ENCODE measurements around the gene STARD13. TPM values are rescaled to one million over a fixed set of nuclear protein-coding genes. Genes with fewer than 3 reads are reported as not detected.

STARD13 gene
- total RNA-seq, 4 donors from 2014 or later = 9.5 to 33.9 (median 30.3) TPM

DNA sequence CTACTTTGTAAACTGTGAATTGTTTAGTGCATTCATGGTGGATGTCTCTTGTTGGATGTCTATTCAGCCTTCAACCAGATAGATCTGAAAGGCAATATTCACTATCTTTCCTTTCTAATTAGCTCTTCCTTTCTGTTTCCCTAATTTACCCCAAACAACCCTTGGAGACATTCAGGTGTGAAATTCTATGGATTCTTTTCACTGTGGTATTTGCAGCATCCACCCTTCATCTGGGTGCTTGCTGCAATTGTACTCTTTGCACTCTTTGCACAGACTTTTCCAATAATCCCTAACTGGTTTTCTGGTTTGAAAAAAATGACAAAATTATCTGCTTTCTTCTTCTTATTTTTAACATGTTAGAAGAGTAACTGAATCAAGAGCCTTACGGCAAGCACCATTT is 212.8 kb downstream of the STARD13 start:
- Histone ChIP-seq H3K4me1 (no peaks in the 10 kb centered on the region), H3K4me3 (no peak overlapping the region), H3K27me3 (no peaks in the 10 kb centered on the region), H3K9me3 (no peaks in the 10 kb centered on the region), H3K36me3 (no peaks in the 10 kb centered on the region), H3K27ac (no peak overlapping the region)
- DNase-seq = no peak
- TF ChIP-seq, protein P1, sequence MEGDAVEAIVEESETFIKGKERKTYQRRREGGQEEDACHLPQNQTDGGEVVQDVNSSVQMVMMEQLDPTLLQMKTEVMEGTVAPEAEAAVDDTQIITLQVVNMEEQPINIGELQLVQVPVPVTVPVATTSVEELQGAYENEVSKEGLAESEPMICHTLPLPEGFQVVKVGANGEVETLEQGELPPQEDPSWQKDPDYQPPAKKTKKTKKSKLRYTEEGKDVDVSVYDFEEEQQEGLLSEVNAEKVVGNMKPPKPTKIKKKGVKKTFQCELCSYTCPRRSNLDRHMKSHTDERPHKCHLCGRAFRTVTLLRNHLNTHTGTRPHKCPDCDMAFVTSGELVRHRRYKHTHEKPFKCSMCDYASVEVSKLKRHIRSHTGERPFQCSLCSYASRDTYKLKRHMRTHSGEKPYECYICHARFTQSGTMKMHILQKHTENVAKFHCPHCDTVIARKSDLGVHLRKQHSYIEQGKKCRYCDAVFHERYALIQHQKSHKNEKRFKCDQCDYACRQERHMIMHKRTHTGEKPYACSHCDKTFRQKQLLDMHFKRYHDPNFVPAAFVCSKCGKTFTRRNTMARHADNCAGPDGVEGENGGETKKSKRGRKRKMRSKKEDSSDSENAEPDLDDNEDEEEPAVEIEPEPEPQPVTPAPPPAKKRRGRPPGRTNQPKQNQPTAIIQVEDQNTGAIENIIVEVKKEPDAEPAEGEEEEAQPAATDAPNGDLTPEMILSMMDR (IDR thresholded peaks at IDR 0.05) = no peak
- no peak for TF ChIP-seq POLR2A (IDR thresholded peaks at IDR 0.05)

DNA sequence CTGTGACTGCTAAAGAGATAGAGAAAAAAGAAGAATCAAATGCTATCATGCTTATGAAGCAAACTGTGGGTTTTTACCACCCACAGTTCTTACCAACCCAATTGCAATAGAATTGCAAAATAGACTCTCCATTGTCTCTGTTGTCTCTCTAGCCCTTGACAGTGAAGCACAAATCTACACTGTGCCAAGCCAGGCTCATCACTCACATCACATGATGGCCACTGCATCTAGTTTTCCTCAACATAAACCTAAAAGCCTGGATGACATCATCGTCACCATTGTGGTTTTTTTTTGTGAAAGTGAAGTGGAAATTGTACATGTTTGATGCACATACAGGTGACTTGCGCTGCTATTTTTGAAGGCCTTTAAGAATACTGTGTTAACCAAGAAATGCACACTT is 213.3 kb downstream of the STARD13 start:
- no peak overlapping the region for H3K4me3 ChIP-seq
- H3K4me1 ChIP-seq = no peaks in the 10 kb centered on the region
- DNase-seq = no peak
- TF ChIP-seq, protein P1 (IDR thresholded peaks at IDR 0.05) = no peak
- TF ChIP-seq POLR2A (IDR thresholded peaks at IDR 0.05) = no peak
- H3K9me3 ChIP-seq = no peaks in the 10 kb centered on the region
- no peak overlapping the region for H3K27ac ChIP-seq
- no peaks in the 10 kb centered on the region for H3K27me3 ChIP-seq
- no peaks in the 10 kb centered on the region for H3K36me3 ChIP-seq

DNA sequence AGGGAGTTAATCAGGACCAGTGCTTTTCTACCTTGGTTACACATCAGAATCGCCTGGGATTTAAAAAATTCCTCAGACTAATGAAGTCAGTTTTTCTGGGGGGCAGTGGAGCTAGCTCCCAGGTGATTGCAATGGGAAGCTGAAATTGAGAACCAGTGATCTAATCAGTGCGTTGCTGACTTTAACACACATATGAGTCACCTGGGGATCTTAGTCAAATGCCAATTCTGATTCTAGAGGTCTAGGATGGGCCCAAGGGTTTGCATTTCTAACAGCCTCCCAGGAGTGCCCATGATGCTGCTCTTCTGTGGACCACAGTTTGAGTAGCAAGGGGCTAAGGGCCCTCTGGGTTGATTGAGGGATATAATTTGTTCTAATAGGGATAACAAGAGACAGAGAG is 214.8 kb downstream of the STARD13 start:
- TF ChIP-seq, protein P1 (IDR thresholded peaks at IDR 0.05) = no peak
- no peak for TF ChIP-seq POLR2A (IDR thresholded peaks at IDR 0.05)
- no peaks in the 10 kb centered on the region for H3K4me1 ChIP-seq
- no peak for DNase-seq
- H3K27ac ChIP-seq = no peak overlapping the region
- H3K36me3 ChIP-seq = no peaks in the 10 kb centered on the region
- H3K9me3 ChIP-seq = no peaks in the 10 kb centered on the region
- H3K27me3 ChIP-seq = no peaks in the 10 kb centered on the region
- no peak overlapping the region for H3K4me3 ChIP-seq

DNA sequence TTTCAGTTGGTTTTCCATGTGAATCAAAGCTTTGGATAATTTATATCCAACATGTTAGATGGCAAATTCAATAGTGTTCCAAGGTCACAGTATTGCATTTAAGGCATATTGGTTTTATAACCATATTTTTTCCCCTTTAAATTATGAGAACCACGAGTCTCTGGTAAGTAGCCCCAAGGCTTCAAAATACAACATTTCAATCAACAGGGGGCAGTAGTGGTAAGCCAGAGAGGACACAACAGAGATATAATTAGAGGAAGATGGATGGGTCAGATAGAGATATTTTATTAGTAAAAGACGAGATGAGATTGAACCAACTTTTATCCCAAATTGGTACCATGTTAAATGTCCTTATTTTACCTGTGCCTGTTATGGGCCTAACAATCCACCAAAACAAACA is 216.2 kb downstream of the STARD13 start:
- TF ChIP-seq, protein P1 (IDR thresholded peaks at IDR 0.05) = peak in 3 of 6 experiments; percentile 22 to 42 (median 23)
- TF ChIP-seq POLR2A (IDR thresholded peaks at IDR 0.05) = no peak
- Histone ChIP-seq H3K27ac (no peak overlapping the region), H3K36me3 (no peaks in the 10 kb centered on the region), H3K4me1 (no peaks in the 10 kb centered on the region), H3K9me3 (no peaks in the 10 kb centered on the region), H3K27me3 (no peaks in the 10 kb centered on the region), H3K4me3 (no peak overlapping the region)
- DNase-seq = no peak

DNA sequence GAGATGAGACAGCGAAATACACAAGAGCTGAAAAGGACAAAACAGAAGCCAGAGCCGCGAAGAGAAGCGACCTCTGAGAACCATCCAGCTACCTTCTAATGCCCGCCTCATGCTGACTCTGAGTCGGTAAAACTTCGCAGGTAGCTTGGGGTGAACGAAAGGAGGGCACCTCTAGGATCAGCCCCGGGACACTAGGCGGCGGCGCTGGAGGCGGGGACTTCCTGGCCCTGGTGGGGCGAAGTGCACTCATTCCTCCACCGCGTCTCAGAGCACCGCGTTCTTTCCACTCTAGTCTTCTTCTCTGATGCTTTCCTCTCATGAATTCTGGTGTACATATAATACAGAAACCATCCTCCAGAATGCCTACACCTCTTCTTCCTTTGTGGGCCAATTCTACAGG is 219.2 kb downstream of the STARD13 start:
- Histone ChIP-seq H3K36me3 (no peaks in the 10 kb centered on the region), H3K4me1 (no peaks in the 10 kb centered on the region), H3K27ac (no peak overlapping the region), H3K4me3 (no peak overlapping the region), H3K27me3 (no peaks in the 10 kb centered on the region), H3K9me3 (no peaks in the 10 kb centered on the region)
- DNase-seq = no peak
- no peak for TF ChIP-seq POLR2A (IDR thresholded peaks at IDR 0.05)
- TF ChIP-seq, protein P1 (IDR thresholded peaks at IDR 0.05) = no peak

DNA sequence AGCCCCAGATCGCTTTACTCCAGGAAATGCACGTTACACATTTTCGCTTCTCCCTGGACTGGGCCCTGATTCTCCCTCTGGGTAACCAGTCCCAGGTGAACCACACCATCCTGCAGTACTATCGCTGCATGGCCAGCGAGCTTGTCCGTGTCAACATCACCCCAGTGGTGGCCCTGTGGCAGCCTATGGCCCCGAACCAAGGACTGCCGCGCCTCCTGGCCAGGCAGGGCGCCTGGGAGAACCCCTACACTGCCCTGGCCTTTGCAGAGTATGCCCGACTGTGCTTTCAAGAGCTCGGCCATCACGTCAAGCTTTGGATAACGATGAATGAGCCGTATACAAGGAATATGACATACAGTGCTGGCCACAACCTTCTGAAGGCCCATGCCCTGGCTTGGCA is 224.7 kb downstream of the STARD13 start:
- no peak for DNase-seq
- no peaks in the 10 kb centered on the region for H3K36me3 ChIP-seq

More for the DNA sequence above, 224.7 kb downstream of the STARD13 start:
- Histone ChIP-seq H3K9me3 (no peaks in the 10 kb centered on the region), H3K27ac (no peak overlapping the region), H3K4me3 (no peak overlapping the region), H3K27me3 (no peaks in the 10 kb centered on the region), H3K4me1 (no peaks in the 10 kb centered on the region)
- no peak for TF ChIP-seq POLR2A (IDR thresholded peaks at IDR 0.05)
- TF ChIP-seq, protein P1 (IDR thresholded peaks at IDR 0.05) = no peak
